Testis (tissue), 3 donors: Measurements from ENCODE around the gene NINL. TPM values are rescaled to one million over a fixed set of nuclear protein-coding genes. Genes with fewer than 3 reads are reported as not detected.

Experiments used
- DNase-seq: peaks from one replicate; pipeline ENCODE4 v3.0.0-alpha.2; 2019
- H3K27ac ChIP-seq, 2 donors: fragments of 200-600 bp; sonication (generic); one replicate each; pipeline ENCODE4 v1.5.1; 2019
- H3K27me3 ChIP-seq: fragments of 200-600 bp; sonication (generic); one replicate; pipeline ENCODE4 v1.5.1; 2019
- H3K36me3 ChIP-seq: fragments of 200-600 bp; sonication (generic); one replicate; pipeline ENCODE4 v1.5.1; 2017; ENCODE audit warnings: low read depth; ENCODE audit errors: missing control alignments
- H3K4me1 ChIP-seq: fragments of 200-600 bp; sonication (generic); one replicate; pipeline ENCODE4 v1.5.1; 2019
- H3K4me3 ChIP-seq, 2 donors: fragments of 200-600 bp; sonication (generic); one replicate each; pipeline ENCODE4 v1.5.1; 2017 to 2019
- H3K9me3 ChIP-seq: fragments of 200-600 bp; sonication (generic); one replicate; pipeline ENCODE4 v1.5.1; 2017
- POLR2A ChIP-seq: fragments of 450-650 bp; IDR thresholded peaks from one replicate; pipeline ENCODE4 v1.6.1; 2017; ENCODE audit warnings: antibody characterized with exemption, mild to moderate bottlenecking, moderate library complexity
- WGBS, 2 donors: methylation state at CpG; one replicate each; pipeline ENCODE4 v1.1.5; 2018; 5-methylcytosine and 5-hydroxymethylcytosine counted together
- intact Hi-C: fragments of 100-400 bp; cut with DNase I; formaldehyde crosslinking; loops from one replicate; pipeline ENCODE4 v1.15.1; 2023; ENCODE audit warnings: low total_unique reads
- polyA plus RNA-seq: library from polyadenylated mRNA; stranded (reverse); fragments of 350-450 nt; fragmentation: Illumina TruSeq; extraction: RNeasy Lipid Tissue Mini Kit (QIAGEN cat#74804); gene quantifications from one replicate; pipeline ENCODE4 v1.2.3, GENCODE V29; 2014; ENCODE audit warnings: low read depth, low replicate concordance; ENCODE audit not compliant: insufficient read depth
- total RNA-seq, 2 donors: library from RNA; depleted of rRNA; stranded (reverse); fragments of >200 nt; gene quantifications; one replicate each; pipeline ENCODE4 v1.2.3, GENCODE V29; 2016
- TF ChIP-seq, protein P1 (sequence below), 3 experiments: fragments of 450-650 bp in 2 of 3; fragments of 200-600 bp in 1 of 3; sonication (generic) in 1 of 3; IDR thresholded peaks; one replicate each; pipeline ENCODE4 v1.5.1; 2016 to 2019; ENCODE audit warnings: antibody characterized with exemption in 3 of 3, mild to moderate bottlenecking in 2 of 3, moderate library complexity in 1 of 3

NINL gene
- total and polyA plus RNA-seq, 3 donors from 2014 or later: 17.9 to 33.4 (median 32.8) TPM

DNA sequence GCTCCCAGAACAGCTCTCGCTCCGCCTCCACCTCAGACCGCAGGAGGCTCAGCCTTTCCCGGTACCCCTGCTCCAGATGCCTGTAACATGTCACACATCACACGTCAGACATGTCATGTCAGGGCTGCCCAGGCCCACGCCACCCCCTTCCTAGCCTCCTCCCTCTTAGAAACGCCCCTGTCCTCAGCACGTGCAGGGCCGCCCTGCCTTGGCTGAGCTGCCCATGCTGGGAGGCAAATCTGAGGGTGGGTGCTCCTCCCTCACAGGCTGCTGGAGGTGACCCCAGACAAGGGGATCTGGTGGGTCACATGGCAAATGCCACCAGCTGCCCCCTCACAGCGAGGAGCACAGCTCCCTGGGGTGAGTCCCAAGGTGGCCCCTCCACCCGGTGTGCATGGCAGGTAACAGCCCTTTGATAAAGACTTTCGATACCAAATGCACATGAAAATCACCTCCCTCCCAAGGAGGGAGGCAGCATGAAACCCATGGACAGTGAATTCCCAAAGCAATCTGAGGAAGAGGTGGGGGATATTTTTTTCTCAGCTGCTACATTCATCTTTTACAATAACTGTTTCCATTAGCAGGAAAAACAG is 93.8 kb downstream of the NINL start:
- DNase-seq: no peak
- no peaks in the 10 kb centered on the region for H3K4me1 ChIP-seq
- H3K27me3 ChIP-seq: no peaks in the 10 kb centered on the region
- H3K4me3 ChIP-seq: no peak overlapping the region
- intact Hi-C loops: no loop called here
- no peaks in the 10 kb centered on the region for H3K36me3 ChIP-seq
- TF ChIP-seq POLR2A: no peak
- TF ChIP-seq, protein P1, sequence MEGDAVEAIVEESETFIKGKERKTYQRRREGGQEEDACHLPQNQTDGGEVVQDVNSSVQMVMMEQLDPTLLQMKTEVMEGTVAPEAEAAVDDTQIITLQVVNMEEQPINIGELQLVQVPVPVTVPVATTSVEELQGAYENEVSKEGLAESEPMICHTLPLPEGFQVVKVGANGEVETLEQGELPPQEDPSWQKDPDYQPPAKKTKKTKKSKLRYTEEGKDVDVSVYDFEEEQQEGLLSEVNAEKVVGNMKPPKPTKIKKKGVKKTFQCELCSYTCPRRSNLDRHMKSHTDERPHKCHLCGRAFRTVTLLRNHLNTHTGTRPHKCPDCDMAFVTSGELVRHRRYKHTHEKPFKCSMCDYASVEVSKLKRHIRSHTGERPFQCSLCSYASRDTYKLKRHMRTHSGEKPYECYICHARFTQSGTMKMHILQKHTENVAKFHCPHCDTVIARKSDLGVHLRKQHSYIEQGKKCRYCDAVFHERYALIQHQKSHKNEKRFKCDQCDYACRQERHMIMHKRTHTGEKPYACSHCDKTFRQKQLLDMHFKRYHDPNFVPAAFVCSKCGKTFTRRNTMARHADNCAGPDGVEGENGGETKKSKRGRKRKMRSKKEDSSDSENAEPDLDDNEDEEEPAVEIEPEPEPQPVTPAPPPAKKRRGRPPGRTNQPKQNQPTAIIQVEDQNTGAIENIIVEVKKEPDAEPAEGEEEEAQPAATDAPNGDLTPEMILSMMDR (IDR thresholded peaks at IDR 0.05): no peak
- WGBS, 2 donors: 90 to 95% methylated on average over 8 to 12 of the region's 12 CpGs
- H3K9me3 ChIP-seq: no peaks in the 10 kb centered on the region
- H3K27ac ChIP-seq: no peak overlapping the region

DNA sequence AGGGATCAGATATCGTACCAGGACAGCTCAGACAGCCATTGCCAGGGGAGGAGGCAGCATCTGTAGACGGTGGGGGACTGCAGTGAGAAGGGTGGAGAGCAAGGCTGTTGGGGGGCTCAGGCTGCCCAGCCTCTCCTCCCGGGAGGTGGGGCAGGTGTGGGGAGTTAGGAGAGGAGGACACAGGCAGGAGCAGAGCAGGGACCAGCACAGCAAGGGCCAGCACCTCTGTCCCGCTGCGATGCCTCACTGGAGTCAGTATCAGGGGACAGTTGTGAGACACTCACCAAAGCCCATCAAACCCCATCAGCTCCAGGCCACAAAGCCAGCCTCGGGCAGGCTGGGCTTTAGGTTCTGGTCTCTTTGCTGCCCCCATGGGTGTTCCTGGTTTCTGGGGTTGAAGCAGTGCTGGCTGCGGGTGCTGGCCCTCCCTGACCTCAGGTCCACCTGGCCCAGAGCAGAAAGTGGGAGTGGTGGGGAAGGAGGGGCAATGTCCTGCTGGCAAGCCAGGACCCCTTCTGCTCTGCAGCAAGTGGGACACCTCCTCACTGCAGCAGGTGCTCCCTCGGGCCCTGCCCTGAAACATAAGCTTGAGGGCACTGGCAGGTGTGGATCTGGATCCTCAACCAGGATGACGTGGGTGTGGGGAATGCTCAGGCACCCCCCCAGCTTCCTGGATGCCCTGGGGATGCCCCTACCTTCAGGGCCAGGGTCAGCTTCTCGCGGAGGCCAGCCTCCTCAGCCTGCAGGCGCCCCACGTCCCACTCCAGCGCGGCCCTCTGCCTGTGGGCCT is 94.5 kb downstream of the NINL start:
- no peaks in the 10 kb centered on the region for H3K36me3 ChIP-seq
- no peaks in the 10 kb centered on the region for H3K27me3 ChIP-seq
- DNase-seq: no peak
- no peak overlapping the region for H3K27ac ChIP-seq
- H3K4me1 ChIP-seq: no peaks in the 10 kb centered on the region
- intact Hi-C loops: no loop called here
- no peaks in the 10 kb centered on the region for H3K9me3 ChIP-seq
- H3K4me3 ChIP-seq: no peak overlapping the region
- 92 to 95% methylated on average over 10 to 12 of the region's 15 CpGs for whole genome bisulfite sequencing, 2 donors
- TF ChIP-seq, protein P1 (IDR thresholded peaks at IDR 0.05): no peak
- no peak for TF ChIP-seq POLR2A

DNA sequence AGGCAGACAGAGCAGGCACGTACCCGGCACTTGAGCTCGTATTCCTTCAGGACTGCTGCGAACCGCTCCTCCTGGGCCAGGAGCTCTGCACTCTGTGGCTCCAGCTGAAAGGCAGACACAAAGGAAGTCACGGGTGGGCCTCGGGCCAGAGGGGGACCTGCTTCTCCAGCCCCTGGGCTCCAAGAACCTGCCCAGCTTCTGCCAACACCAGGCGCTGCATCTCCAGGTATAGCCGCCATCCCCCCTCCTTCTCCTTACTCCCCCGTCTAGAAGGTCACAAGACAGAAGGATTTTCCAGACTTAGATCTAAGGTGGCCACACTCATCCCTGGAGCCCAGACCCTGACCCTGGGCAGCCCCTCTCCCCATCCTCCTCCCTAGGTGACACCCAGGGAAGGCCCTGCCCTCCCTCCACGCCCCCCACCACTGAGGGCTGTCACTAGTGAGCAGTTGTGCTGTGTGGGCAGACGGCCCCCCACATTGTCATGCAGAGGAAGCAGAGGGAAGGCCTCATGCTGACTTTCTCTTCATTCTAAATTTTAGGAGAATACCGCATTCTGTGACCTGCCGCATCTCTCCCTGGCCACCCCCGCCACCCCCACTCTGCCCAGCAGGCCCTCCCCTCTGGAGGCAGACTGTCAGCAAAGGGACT is 96.0 kb downstream of the NINL start:
- Histone ChIP-seq H3K27ac (no peak overlapping the region), H3K4me3 (no peak overlapping the region), H3K36me3 (no peaks in the 10 kb centered on the region), H3K4me1 (no peaks in the 10 kb centered on the region), H3K27me3 (no peaks in the 10 kb centered on the region), H3K9me3 (no peaks in the 10 kb centered on the region)
- no peak for DNase-seq
- TF ChIP-seq, protein P1 (IDR thresholded peaks at IDR 0.05): no peak
- TF ChIP-seq POLR2A: no peak
- WGBS, 2 donors: 83 to 93% methylated on average over 9 to 15 of the region's 15 CpGs
- intact Hi-C loops: no loop called here

DNA sequence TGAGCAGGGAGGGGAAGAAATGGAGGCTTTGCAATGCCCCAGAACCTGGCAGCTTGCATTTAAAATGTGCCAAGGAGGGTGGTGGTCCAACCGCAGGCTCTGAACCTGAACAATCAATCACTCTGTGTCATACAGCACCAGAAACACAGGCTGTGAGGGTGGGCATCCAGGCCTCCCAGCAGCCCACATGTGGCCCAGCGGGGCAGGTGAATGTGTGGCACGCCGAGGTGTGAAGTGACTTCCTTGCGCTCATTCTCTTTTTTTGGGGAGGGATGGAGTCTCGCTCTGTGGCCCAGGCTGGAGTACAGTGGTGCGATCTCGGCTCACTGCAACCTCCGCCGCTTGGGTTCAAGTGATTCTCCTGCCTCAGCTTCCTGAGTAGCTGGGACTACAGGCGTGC is 97.4 kb downstream of the NINL start:
- no peaks in the 10 kb centered on the region for H3K9me3 ChIP-seq
- 91 to 95% methylated on average over 4 to 11 of the region's 11 CpGs for WGBS, 2 donors
- no peak overlapping the region for H3K27ac ChIP-seq
- TF ChIP-seq, protein P1 (IDR thresholded peaks at IDR 0.05): no peak
- TF ChIP-seq POLR2A: no peak
- H3K27me3 ChIP-seq: no peaks in the 10 kb centered on the region
- no peaks in the 10 kb centered on the region for H3K36me3 ChIP-seq
- no peak for DNase-seq
- intact Hi-C loops: no loop called here
- no peak overlapping the region for H3K4me3 ChIP-seq
- H3K4me1 ChIP-seq: no peaks in the 10 kb centered on the region
